GM21825 (cell line): ENCODE results near the gene HES7.
"Not testable (repeated sequence)": the region's sequence is repeated elsewhere in the genome, so short reads cannot be mapped to it uniquely, and the experiment has no call there.

ENCODE experiments used
- ATAC-seq: cut with Tn5 transposase; IDR thresholded peaks from one replicate; pipeline ENCODE4 v1.9.1; 2021; ENCODE audit warnings: mild to moderate bottlenecking, moderate library complexity; ENCODE audit not compliant: unreplicated experiment

Gene HES7

DNA sequence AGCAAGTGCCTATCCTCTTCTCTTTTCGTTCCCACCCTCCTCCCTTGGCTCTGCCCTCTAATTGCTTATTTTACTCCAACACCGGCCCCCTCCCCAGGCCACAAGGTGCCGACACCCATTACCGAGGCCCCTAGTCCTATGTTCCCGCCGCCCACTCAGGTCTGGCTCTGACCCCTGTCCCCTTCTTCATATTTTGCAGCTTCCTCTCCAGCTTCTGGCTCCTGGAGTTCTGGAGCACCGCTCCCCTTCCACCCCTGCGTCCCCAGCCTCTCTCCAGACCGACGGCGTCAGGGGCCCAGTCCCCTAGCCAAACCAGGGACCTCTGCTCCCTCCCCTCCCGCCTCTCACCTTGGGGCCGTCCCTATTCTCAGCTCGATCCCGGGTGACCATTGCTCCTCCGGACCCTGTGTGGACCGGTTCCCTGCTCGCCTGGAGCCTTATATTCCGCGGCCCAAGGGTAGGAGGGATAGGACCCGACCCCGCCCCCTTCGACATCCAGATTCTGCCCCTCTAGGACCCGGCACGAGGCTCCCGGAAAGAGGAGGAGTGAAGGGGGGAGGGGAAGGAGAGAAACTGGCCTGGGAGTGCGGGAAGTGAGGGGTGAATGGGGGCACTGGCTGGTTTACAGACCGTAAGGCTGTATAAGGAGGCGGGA is at the start of gene HES7:
Gene HES7, minus strand, starts transcription at position 412 of the 655 bp plus-strand sequence. Its CDS starts 22 bp downstream, at position 390.
- no peak for ATAC-seq

DNA sequence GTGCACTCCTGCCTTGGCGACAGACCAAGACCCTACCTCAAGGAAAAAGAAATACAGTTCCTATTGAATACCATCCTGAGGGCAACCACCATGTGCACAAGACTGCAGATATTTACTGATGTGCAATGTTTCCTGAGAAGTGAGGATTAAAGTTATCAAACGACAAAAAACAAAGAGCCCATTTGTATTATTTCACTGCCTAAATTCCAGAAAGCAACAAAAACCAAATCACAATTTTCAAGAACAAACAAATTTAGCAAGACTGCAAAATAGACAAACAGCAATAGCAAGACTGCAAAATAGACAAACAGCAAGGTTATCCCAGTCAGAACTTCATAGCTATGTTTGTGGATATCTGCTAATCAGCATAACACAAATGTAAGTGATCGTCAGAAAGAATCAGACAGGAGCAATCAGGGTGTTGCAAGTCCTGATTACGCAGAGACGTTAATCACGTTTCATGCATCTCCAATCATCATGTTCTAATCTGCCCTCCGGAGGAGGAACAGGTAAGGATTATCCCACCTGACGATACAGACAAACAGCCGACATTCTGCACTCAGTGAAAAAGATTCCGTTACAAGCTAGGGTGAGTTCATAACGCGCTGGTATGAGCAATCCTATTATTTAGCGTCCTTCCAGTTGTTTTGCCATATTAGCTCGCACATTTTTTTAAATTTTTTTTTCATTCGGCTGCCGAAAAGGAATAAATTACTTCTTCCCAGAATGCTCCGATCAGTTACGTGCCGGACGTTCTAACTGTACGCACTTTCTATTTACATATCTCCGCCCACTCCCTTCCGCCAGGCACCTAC is 49.4 kb upstream of the HES7 start:
- peak; percentile 57 for ATAC-seq

DNA sequence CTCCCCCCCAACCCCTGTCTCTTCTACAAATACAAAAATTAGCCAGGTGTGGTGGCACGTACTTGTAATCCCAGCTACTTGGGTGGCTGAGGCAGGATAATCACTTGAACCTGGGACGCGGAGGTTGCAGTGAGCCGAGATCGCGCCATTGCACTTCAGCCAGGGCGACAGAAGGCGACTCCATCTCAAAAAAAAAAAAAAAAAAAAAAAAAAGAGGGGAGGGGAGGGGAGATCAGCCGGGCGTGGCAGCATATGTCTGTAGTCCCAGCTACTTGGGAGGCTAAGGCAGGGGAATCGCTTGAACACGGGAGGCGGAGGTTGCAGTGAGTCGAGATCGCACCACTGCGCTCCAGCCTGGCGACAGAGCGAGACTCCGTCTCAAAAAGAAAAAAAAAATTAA is 46.3 kb upstream of the HES7 start:
- ATAC-seq, result not testable (repeated sequence)

DNA sequence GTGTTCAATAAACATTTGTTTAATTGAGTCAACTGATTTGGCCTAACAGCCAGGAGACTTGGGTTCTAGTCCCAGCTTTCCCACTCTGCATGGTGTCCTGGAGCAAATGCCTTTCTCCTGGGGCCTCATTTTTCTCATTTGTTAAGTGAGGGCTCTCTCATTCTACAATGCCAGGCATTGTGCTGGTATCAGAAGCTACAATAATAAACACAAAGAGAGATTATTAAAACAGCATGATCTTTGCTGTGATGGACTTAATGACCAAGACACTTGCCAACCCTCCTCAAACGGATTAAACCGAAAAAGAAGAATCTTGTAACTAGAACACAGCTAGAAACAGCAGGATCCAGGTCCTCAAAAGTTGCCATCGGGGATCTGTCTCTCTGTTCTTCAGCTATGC is 43.6 kb upstream of the HES7 start:
- ATAC-seq, result no peak

DNA sequence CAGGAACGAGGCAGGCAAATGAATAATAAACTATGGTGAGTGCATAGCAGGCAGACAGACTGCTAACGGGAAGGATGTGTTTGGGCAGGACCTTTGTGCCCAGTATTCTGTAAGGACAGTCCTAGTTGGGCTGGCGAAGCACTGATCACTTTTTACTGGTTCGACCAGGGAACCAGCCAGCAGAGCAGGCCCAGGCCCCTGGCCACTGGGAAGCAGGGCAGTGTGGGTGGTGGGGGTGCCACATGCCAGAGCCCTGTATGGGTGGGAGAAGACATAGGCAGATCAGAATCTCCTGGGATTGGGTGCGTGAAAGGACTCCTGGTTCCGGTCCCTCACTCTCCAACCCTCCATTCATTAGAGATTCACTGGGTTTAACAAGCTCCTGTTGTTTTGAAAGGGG is 42.8 kb upstream of the HES7 start:
- no peak for ATAC-seq

DNA sequence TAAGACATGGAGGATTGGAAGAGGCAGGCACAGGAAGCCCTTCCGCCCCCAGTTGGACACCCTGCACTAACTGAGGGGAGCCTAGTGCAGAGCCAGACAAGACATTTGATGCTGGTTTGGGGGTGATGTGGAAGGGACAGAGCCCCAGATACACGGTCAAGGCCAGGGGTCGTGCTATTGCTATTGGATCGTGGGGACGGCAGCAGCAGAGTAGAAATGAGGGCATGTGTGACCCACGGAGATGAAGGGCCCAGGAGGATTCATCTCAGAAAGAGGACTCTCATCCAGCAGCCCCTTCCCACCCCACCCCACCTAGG is 40.9 kb upstream of the HES7 start:
- ATAC-seq, result no peak

DNA sequence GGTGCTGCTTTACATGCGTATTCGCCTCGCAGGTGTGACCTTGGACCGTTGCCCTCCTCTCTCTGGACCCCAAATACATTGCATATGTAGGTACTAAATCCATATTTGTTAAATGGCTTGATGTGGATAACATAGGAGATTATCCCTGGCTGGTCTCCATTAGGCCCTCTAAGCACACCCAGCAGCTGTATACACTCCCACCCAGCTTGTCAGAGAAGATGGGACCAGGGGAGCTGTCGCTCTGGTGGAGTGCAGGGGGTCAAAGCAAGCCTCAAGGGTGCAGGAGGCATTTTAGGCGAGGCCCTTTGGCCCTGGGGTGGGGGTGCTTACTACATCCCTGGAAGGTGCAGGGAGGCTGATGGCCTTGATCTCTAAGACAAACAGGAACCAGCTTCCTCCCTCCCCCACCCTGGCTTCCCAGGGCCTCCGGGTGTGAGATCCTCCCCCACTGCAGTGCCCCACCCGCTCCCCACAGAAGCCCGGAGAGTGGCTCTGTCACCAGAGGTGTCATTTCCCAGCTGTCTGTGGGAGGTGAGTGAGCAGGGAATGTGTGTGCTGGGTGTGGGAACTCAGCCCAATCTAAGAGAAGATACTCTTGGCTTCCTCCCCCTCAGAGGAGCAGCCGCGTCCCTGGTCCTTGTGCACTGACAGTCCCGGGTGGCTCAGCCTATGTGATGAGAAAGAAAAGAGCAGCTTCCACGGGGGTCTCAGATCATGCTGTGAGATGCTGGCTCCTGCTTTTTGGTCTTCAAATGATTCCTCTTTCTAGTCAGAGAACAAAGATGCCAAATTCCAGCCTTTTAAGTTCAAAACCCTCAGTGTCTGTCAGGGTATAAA is 40.3 kb upstream of the HES7 start:
- no peak for ATAC-seq

DNA sequence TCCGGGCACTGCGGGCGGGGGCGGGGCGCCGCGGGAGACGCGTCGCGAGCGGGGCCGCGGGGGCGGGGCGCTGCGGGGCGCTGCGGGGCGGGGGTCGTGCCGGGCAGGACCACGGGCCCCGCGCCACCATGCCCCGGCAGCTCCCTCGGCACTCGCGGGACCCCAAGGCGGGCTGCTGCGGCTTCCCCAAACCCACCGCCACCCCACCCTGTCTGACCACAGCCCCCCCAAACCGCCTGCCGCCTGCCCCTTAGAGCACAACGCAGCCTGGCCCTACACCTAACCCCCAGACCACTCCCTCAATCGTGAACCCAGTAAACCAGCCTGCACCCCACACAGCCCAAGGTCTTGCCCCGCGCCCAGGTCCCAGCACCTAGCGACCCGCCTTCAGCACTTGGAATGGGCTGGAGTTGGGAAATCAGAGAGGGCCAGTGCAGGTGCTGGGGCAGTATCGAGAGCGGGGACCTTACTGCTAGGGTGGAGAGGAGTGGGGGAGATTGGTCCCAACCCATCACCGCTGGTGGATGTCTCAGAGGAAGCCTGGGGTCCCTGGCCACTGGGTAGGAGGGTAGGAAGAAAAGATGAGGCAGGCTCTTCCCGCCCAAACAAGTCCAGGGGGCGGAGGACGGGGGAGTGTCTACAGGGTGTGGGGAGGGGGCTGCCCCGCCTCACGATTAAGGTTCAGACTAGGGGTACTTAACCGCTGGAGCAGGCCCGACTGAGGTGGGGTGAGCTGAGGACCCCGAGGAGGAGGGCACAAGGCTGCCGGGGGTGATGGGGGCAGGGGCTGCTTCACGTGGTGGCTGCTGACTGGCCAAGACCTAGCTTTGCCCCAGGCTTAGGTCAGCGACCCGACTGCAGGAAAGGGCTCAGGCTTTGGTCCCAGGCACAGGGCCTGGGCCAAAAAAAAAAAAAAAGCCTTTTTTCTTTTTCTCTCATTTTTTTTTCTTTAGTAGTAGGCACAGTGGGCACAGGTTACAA is 39.4 kb upstream of the HES7 start:
- no peak for ATAC-seq

DNA sequence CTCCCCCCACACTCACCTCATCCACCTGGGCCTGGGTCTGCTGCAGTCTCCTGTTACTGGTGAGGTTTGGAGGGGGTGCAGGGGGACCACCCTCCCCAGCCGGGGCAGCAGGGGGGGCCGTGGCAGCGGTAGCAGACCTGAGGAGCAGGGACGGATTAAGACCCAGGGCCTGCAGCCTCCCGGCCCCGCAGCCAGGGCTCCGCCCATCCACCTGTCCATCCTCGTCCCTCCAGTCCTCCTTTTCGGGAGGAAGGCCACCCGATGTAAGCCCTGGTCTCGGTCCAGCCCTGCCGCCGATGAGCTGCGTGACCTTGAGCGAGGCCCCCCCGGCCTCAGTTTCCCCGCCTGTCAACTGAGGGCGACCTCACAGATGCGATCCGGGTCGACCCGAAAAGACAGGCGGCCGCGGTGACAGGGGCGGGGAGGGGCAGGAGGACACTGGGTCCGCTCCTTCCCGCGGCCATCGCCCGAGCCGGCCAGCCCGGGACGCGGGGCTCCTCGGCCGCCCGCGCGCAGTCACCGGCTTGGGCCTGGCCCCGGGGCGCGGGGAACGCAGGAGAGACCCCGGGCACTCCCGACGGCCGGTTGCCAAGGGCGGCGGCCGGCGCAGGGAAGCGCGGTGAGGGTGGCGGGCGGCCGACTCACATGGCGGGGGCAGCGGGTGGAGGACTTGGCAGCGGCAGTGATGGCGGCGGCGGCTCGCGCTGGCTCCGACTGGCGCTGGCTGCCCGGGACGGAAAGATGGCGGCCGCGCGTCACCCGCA is 38.5 kb upstream of the HES7 start, which contains the start of gene VAMP2:
Gene VAMP2, minus strand, starts transcription at position 716 of the 764 bp plus-strand sequence. Its CDS starts 69 bp downstream, at position 647.
- ATAC-seq, result peak; percentile 42

DNA sequence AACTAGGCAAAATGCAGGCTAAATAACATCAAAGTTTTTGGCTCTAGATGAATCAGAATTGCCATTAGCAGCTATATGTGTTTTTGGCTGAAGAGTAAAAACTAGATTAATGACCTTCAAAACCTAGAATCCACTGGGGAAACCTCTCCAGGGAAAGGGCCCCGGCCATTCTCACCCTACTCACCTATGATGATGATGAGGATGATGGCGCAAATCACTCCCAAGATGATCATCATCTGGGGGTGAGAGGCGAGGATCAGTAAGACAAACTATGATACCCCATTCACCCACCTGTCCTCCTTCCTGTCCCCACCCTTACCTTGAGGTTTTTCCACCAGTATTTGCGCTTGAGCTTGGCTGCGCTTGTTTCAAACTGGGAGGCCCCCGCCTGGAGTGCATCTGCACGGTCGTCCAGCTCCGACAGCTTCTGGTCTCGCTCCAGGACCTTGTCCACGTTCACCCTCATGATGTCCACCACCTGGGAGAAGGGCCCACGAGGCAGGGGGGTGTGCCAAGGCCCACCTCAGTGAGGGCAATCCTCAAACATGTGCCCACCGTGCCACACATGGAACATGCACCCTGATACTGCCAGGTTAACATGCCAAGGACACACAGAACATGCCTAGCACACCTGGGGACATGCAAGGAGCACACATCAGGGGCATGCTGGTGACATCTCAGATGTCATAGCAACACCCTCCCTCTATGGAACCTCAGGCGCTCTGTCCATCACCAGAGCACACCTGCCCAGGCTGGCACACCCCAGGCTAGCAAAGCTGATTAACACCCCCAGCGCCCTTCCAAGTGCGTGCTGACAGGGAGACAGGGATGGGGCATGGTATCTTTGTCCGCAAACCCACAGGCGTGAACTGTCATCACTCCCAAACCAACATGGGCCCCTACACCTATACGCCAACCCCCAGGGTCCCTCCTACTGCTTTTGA is 37.7 kb upstream of the HES7 start:
- ATAC-seq, result no peak

DNA sequence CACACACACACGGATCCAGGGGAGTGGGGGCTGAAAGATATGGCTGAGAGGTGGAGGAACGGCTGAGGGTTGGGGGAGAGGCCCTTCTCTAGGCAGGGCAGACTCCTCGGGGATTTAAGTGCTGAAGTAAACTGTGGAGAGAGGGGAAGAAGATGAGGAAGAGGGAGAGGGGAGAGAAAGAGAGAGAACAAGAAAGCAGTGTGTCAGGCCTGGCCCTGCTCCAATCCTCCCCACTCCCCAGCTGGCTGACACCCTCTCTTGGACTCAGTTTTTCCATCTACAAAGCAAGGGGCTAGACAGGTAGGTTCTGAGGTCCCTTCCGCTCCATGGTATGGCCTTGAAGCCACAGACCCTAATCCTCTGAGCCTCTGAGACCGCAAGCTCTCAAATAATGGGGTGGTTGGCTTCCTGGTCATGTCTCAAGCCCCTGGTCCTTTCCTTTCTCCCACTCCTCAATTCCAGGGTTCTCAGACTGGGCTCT is 36.9 kb upstream of the HES7 start:
- no peak for ATAC-seq

DNA sequence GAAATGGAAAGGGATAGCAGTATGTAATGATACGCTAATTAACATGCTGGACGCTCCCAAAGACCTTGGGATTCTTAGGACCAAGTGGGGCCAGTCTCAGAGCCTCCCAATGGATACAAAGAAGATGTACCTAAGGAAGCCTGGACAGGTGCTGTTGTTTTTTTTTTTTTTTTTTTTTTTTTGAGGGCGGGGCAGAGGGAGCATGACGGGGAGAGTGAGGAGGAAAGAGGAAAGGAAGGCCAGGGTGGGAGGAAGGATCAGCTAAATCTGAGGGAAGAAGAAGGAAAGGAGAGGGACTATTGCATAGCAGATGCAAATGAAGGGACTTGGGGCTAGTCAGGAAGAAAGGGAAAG is 36.3 kb upstream of the HES7 start:
- ATAC-seq, result no peak

DNA sequence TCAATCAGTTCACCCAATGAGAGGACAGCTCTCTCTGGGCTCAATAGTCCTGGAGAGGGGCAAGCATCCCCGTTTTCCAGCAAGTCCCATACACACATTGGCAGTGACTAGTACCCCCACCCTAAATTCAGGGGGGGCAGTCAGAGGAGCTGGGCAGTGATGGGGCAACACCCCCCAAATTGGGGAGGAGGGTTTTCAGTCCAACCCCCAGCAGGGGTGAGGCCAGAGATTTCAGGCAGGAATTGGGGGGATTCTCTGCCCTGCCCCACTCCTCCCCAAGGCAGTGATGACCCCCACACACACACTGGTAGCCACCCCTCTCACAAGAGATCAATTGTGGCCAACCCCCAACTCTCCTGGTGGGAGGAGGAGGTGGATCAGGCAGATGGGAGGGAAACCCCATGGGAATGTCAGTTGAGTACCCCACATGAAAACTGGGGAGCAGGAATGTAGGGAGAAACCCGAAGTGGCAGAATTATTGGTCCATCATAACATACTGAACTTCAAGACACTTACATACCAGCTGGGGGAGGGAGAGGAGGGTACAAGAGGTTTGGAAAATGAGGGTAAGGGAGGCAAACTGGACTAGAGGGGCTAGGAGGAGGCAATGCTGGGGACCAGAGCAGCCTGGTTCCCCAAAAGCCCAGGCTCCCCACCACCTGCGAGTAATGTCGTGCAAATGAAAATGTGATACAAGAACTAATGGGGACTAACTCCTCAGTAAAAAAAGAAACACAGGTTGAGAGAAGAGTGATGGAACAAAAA is 35.7 kb upstream of the HES7 start:
- no peak for ATAC-seq

DNA sequence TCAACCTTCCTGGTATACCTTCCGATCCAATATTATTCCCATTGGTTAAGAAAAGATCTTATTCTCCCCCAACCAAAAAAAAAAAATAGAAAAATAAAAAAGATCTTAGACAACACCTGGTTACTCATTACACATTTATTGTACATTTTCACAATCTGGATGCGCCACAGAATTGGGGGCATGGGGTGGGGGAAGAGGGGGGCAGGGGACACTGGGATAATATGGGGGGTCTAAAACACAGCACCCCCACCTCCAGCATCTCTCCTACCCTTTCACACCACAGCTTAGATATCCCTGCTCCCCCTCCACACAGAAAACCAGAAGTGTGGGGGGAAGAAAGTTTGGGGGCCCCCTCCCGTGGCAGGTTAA is 35.1 kb upstream of the HES7 start:
- no peak for ATAC-seq

DNA sequence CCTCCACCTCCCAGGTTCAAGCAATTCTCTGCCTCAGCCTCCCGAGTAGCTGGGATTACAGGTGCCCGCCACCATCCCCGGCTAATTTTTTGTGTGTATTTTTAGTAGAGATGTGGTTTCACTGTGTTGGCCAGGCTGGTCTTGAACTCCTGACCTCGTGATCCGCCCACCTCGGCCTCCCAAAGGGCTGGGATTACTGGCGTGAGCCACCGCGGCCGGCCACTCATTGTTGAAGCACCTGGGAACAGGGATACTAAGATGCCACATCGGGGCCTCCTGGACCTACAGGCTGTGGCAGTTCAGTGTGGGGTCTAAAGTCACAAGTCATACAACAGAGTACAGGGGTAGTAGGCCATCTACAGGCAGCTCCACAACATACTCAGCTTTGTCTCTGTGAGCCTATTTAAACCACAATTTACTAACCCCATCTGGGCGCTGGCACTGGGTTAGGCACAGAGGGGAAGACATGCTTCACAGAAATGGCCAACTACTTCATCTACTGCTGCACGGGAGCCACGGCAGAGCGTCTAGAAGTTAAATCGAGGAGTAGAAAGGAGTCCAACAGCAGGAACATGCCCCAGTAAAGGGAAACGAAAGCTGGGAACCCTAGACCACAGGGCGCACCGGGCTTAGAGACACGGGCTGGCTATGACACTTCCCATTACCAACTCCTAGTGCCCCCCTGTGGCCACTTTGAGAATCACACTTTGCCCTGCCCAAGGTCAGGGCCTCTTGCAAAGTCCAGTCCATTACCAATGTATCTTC is 34.5 kb upstream of the HES7 start:
- no peak for ATAC-seq

DNA sequence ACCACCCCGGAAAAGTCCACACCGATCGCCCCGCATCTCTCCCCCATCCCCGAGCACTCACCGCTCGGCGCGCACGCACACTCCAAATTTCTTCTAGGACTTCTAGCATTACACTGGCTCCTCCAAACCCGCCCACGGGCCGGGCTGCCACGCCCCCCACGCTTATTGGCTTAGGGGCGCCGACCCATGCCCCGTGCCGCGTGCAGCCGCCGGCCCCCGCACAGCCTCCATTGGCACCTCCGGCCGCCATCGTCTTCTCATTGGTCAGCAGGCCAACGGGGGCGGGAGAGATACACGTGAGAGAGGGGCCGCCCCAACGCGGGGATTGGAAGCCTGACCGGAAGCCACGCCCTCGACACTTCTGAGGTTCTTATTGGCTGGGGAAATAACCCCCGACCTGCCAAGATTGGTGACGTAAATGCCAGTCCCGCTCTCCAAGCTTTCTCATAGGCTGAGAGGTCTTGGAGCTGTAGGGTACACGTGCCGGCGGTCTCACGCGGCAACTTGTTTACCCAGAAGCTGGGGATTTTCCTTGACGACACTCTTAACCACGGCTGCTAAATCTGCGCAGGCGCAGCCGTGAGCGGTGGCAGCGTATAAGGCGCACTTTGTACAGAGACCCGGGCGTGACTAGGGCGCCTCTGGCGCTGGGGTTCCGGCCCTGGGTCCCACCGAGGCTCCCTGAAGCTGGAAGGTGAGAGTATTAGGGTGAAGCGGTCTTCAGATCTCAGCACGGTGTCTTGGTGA is 32.5 kb upstream of the HES7 start:
- ATAC-seq, result peak; percentile 67

DNA sequence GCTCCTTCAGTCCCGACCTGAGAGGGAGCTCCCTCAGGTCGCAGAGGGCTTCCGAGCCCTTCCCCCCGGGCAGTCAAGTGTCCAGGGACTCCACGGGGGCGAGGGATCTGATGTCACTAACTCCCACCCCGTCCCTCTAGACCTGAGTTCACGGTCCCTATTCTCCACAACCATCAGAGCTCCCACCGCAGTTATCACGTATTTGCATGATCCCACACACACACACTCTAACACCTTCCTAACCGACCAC is 32.0 kb upstream of the HES7 start:
- no peak for ATAC-seq
